DMS 273 (cell line): ENCODE results near the gene GALNT16.

Source experiments
- DNase-seq: peaks from one replicate; lab custom pipeline; 2025; ENCODE audit not compliant: unreplicated experiment; lab: John Stamatoyannopoulos, UW

The GALNT16 gene

GRCh38 chr14:69333791-69334337 lies 73.9 kb downstream of the GALNT16 start:
- no peak for DNase-seq

- DNase-seq: no peak
These were observed 74.6 kb downstream of the GALNT16 start for GRCh38 chr14:69334576-69334975.

- DNase-seq: no peak
These were observed 75.4 kb downstream of the GALNT16 start for GRCh38 chr14:69335371-69335771.

- DNase-seq: no peak
These were observed 78.0 kb downstream of the GALNT16 start for GRCh38 chr14:69337984-69338383.

GRCh38 chr14:69339426-69339825 lies 79.5 kb downstream of the GALNT16 start:
- no peak for DNase-seq

- no peak for DNase-seq
These were observed 83.1 kb downstream of the GALNT16 start for GRCh38 chr14:69342928-69343525.

- DNase-seq: no peak
These were observed 84.2 kb downstream of the GALNT16 start for GRCh38 chr14:69344171-69344570.

GRCh38 chr14:69345402-69345801 lies 85.4 kb downstream of the GALNT16 start:
- DNase-seq: no peak

- DNase-seq: peak; percentile 65
These were observed 86.8 kb downstream of the GALNT16 start for GRCh38 chr14:69346710-69347109.

GRCh38 chr14:69349091-69349777 lies 89.3 kb downstream of the GALNT16 start:
- no peak for DNase-seq

- DNase-seq: no peak
These were observed 90.9 kb downstream of the GALNT16 start for GRCh38 chr14:69350892-69351291.

GRCh38 chr14:69351385-69351784 lies 91.4 kb downstream of the GALNT16 start:
- no peak for DNase-seq

- no peak for DNase-seq
These were observed 92.0 kb downstream of the GALNT16 start for GRCh38 chr14:69351911-69352310.

- DNase-seq: no peak
These were observed 93.2 kb downstream of the GALNT16 start for GRCh38 chr14:69353168-69353567.

- DNase-seq: peak; percentile 26
These were observed 94.6 kb downstream of the GALNT16 start for GRCh38 chr14:69354383-69355153.

- no peak for DNase-seq
These were observed 95.2 kb downstream of the GALNT16 start for GRCh38 chr14:69355154-69355597.

GRCh38 chr14:69355607-69356281 lies 95.8 kb downstream of the GALNT16 start:
- DNase-seq: peak; percentile 12

GRCh38 chr14:69356903-69357543 lies 97.1 kb downstream of the GALNT16 start:
- DNase-seq: no peak

GRCh38 chr14:69357544-69358200 lies 97.7 kb downstream of the GALNT16 start:
- no peak for DNase-seq
